HepG2 (cell line): ENCODE measurements around the gene NME1. TPM values are rescaled to one million over a fixed set of nuclear protein-coding genes. Genes with fewer than 3 reads are reported as not detected.

Experiments
- CEBPG ChIP-seq: IDR thresholded peaks from 2 replicates; pipeline ENCODE4 v1.6.1; 2016
- PTBP1 ChIP-seq: fragments of 200-400 bp; formaldehyde crosslinking; IDR thresholded peaks from 2 replicates; pipeline ENCODE4 v1.6.1; 2018; ENCODE audit warnings: low read length, low read depth; ENCODE audit not compliant: poor library complexity, severe bottlenecking
- SNRNP70 ChIP-seq: fragments of 200-400 bp; formaldehyde crosslinking; IDR thresholded peaks from 2 replicates; pipeline ENCODE4 v1.6.1; 2017; ENCODE audit warnings: mild to moderate bottlenecking, low read depth, low read length, moderate library complexity
- ZNF547 ChIP-seq: sonication (generic); formaldehyde crosslinking; IDR thresholded peaks from 2 replicates; pipeline ENCODE4 v1.5.1; 2020; ENCODE audit warnings: mild to moderate bottlenecking, missing genetic modification reagents
- ZNF557 ChIP-seq: sonication (generic); formaldehyde crosslinking; IDR thresholded peaks from 2 replicates; pipeline ENCODE4 v1.4.0; 2020; ENCODE audit warnings: missing genetic modification reagents
- ZNF570 ChIP-seq: sonication (generic); formaldehyde crosslinking; IDR thresholded peaks from 2 replicates; pipeline ENCODE4 v1.4.0; 2020; ENCODE audit warnings: mild to moderate bottlenecking, missing genetic modification reagents, borderline replicate concordance
- ZNF766 ChIP-seq: sonication (generic); formaldehyde crosslinking; IDR thresholded peaks from 2 replicates; pipeline ENCODE4 v1.5.0; 2020; ENCODE audit warnings: missing genetic modification reagents, borderline replicate concordance
- ZSCAN22 ChIP-seq: sonication (generic); formaldehyde crosslinking; IDR thresholded peaks from 2 replicates; pipeline ENCODE4 v1.4.0; 2020; ENCODE audit warnings: mild to moderate bottlenecking, missing genetic modification reagents
- polyA plus RNA-seq, 8 experiments: library from polyadenylated mRNA; depleted of rRNA in 3 of 8; stranded (reverse) in 7 of 8; unstranded in 1 of 8; fragments of >200 nt; fragmentation: Illumina TruSeq in 4 of 8; extraction: Trizol in 4 of 8; gene quantifications; 2 replicates each; pipeline versions ENCODE4 v1.2.1 to v1.2.3, GENCODE V29; 2011 to 2016; ENCODE audit warnings: low read depth in 4 of 8, missing spikeins in 1 of 8, mixed read lengths in 1 of 8; ENCODE audit not compliant: insufficient read depth in 1 of 8
- total RNA-seq, 5 experiments: library from RNA; depleted of rRNA; stranded (reverse); fragments of >200 nt; fragmentation: Illumina TruSeq; extraction: Trizol; gene quantifications; 2 replicates each; pipeline ENCODE4 v1.2.3, GENCODE V29; 2016; ENCODE audit warnings: low read depth in 1 of 5
- TF ChIP-seq, protein P1 (sequence below): sonication (generic); formaldehyde crosslinking; IDR thresholded peaks from 2 replicates; pipeline ENCODE4 v1.4.0; 2020; ENCODE audit warnings: missing genetic modification reagents
- TF ChIP-seq, protein P2 (sequence below): sonication (generic); formaldehyde crosslinking; IDR thresholded peaks from 2 replicates; pipeline ENCODE4 v1.4.0; 2020; ENCODE audit warnings: missing genetic modification reagents, low read depth, mild to moderate bottlenecking, borderline replicate concordance
- TF ChIP-seq, protein P3 (sequence below): sonication (generic); formaldehyde crosslinking; IDR thresholded peaks from 2 replicates; pipeline ENCODE4 v1.8.1; 2023; ENCODE audit warnings: mild to moderate bottlenecking, missing genetic modification reagents
- TF ChIP-seq, protein P4 (sequence below), 2 experiments: IDR thresholded peaks; 2 replicates each; pipeline ENCODE4 v1.6.1; 2011 to 2012; ENCODE audit warnings: low read length in 2 of 2, borderline replicate concordance in 1 of 2, low read depth in 1 of 2, mild to moderate bottlenecking in 1 of 2, moderate library complexity in 1 of 2
- TF ChIP-seq, protein P5 (sequence below): sonication (generic); formaldehyde crosslinking; IDR thresholded peaks from 2 replicates; pipeline ENCODE4 v1.4.0; 2020; ENCODE audit warnings: missing genetic modification reagents

NME1 gene
- total and polyA plus RNA-seq, 2 of the 13 experiments (the other 11 are each of a cell fraction or from before 2014, with no cell fraction given), result 295 to 516 TPM

DNA sequence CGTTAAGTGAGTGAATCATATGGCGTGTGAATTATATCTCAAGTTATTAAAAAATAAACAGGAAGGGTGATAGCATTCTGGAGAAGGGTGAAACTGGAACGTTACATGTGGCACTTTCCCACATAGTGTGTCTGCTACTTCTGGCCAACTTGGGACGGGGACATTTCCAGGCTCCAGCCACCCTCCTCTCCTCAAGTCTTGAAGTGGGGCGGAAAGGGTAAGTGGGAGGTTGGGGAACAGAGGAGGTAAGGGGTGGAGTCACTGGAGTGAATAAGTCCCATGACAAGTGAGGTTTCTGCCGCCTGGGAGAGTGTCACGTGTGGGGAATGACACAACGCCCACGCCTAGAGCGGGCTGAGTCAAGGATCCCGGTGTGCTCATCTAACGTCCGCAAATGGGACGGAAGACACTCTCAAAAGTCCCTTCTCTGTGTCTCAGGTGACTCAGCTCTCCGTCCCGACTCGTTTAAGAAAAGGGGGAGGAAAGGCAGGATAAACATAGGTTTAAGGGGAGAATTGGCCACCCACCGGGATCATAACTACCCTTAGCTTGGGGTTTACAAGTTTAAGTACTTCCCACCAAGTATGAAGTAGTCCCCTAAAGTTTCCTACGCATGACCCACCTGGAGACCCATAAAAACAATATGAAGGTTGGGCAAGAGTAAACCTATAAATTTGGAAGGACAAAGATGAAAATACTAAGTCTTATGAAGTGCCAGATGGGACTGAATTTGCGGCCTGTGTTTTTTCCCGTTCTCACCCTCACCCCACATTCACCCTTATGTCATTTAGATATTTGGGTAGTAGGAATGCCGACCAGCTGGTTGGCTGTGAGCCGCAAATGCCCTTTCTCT, 31.5 kb upstream of the NME1 start (continued):
- TF ChIP-seq, protein P1, sequence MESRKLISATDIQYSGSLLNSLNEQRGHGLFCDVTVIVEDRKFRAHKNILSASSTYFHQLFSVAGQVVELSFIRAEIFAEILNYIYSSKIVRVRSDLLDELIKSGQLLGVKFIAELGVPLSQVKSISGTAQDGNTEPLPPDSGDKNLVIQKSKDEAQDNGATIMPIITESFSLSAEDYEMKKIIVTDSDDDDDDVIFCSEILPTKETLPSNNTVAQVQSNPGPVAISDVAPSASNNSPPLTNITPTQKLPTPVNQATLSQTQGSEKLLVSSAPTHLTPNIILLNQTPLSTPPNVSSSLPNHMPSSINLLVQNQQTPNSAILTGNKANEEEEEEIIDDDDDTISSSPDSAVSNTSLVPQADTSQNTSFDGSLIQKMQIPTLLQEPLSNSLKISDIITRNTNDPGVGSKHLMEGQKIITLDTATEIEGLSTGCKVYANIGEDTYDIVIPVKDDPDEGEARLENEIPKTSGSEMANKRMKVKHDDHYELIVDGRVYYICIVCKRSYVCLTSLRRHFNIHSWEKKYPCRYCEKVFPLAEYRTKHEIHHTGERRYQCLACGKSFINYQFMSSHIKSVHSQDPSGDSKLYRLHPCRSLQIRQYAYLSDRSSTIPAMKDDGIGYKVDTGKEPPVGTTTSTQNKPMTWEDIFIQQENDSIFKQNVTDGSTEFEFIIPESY (CRISPR knock-in tag), result no peak
- TF ChIP-seq ZNF557 (CRISPR knock-in tag) (no peak), ZNF547 (CRISPR knock-in tag) (no peak; the same call in 1 of the 2 replicates), ZNF570 (CRISPR knock-in tag) (no peak), PTBP1 (no peak), ZNF766 (CRISPR knock-in tag) (peak; percentile 91; the same call in 1 of the 2 replicates), CEBPG (CRISPR knock-in tag) (peak; percentile 64), SNRNP70 (no peak), ZSCAN22 (CRISPR knock-in tag) (no peak)
- TF ChIP-seq, protein P2, sequence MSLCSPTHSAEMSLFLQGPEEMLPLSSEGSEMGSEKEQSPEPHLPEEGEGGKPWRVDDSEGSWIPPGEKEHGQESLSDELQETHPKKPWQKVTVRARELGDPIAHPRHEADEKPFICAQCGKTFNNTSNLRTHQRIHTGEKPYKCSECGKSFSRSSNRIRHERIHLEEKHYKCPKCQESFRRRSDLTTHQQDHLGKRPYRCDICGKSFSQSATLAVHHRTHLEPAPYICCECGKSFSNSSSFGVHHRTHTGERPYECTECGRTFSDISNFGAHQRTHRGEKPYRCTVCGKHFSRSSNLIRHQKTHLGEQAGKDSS (CRISPR knock-in tag), result 0 out of 2 replicates have a peak, but pooled peaks have one; percentile 32
- TF ChIP-seq, protein P3, sequence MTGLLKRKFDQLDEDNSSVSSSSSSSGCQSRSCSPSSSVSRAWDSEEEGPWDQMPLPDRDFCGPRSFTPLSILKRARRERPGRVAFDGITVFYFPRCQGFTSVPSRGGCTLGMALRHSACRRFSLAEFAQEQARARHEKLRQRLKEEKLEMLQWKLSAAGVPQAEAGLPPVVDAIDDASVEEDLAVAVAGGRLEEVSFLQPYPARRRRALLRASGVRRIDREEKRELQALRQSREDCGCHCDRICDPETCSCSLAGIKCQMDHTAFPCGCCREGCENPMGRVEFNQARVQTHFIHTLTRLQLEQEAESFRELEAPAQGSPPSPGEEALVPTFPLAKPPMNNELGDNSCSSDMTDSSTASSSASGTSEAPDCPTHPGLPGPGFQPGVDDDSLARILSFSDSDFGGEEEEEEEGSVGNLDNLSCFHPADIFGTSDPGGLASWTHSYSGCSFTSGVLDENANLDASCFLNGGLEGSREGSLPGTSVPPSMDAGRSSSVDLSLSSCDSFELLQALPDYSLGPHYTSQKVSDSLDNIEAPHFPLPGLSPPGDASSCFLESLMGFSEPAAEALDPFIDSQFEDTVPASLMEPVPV (CRISPR knock-in tag), result no peak
- TF ChIP-seq, protein P4, sequence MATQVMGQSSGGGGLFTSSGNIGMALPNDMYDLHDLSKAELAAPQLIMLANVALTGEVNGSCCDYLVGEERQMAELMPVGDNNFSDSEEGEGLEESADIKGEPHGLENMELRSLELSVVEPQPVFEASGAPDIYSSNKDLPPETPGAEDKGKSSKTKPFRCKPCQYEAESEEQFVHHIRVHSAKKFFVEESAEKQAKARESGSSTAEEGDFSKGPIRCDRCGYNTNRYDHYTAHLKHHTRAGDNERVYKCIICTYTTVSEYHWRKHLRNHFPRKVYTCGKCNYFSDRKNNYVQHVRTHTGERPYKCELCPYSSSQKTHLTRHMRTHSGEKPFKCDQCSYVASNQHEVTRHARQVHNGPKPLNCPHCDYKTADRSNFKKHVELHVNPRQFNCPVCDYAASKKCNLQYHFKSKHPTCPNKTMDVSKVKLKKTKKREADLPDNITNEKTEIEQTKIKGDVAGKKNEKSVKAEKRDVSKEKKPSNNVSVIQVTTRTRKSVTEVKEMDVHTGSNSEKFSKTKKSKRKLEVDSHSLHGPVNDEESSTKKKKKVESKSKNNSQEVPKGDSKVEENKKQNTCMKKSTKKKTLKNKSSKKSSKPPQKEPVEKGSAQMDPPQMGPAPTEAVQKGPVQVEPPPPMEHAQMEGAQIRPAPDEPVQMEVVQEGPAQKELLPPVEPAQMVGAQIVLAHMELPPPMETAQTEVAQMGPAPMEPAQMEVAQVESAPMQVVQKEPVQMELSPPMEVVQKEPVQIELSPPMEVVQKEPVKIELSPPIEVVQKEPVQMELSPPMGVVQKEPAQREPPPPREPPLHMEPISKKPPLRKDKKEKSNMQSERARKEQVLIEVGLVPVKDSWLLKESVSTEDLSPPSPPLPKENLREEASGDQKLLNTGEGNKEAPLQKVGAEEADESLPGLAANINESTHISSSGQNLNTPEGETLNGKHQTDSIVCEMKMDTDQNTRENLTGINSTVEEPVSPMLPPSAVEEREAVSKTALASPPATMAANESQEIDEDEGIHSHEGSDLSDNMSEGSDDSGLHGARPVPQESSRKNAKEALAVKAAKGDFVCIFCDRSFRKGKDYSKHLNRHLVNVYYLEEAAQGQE (IDR thresholded peaks at IDR 0.05; ENCODE audit: borderline replicate concordance in 1 of 2, low read depth in 1 of 2, low read length in 2 of 2), result no peak
- TF ChIP-seq, protein P5, sequence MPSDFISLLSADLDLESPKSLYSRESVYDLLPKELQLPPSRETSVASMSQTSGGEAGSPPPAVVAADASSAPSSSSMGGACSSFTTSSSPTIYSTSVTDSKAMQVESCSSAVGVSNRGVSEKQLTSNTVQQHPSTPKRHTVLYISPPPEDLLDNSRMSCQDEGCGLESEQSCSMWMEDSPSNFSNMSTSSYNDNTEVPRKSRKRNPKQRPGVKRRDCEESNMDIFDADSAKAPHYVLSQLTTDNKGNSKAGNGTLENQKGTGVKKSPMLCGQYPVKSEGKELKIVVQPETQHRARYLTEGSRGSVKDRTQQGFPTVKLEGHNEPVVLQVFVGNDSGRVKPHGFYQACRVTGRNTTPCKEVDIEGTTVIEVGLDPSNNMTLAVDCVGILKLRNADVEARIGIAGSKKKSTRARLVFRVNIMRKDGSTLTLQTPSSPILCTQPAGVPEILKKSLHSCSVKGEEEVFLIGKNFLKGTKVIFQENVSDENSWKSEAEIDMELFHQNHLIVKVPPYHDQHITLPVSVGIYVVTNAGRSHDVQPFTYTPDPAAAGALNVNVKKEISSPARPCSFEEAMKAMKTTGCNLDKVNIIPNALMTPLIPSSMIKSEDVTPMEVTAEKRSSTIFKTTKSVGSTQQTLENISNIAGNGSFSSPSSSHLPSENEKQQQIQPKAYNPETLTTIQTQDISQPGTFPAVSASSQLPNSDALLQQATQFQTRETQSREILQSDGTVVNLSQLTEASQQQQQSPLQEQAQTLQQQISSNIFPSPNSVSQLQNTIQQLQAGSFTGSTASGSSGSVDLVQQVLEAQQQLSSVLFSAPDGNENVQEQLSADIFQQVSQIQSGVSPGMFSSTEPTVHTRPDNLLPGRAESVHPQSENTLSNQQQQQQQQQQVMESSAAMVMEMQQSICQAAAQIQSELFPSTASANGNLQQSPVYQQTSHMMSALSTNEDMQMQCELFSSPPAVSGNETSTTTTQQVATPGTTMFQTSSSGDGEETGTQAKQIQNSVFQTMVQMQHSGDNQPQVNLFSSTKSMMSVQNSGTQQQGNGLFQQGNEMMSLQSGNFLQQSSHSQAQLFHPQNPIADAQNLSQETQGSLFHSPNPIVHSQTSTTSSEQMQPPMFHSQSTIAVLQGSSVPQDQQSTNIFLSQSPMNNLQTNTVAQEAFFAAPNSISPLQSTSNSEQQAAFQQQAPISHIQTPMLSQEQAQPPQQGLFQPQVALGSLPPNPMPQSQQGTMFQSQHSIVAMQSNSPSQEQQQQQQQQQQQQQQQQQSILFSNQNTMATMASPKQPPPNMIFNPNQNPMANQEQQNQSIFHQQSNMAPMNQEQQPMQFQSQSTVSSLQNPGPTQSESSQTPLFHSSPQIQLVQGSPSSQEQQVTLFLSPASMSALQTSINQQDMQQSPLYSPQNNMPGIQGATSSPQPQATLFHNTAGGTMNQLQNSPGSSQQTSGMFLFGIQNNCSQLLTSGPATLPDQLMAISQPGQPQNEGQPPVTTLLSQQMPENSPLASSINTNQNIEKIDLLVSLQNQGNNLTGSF, result no peak
